GM19372 (cell line): ENCODE data around the gene MAGOHB.
"Not testable (repeated sequence)": the region's sequence is repeated elsewhere in the genome, so short reads cannot be mapped to it uniquely, and the experiment has no call there.

Source experiments
- ATAC-seq: cut with Tn5 transposase; IDR thresholded peaks from one replicate; pipeline ENCODE4 v1.9.1; 2021; ENCODE audit warnings: mild to moderate bottlenecking, low read depth, moderate library complexity; ENCODE audit not compliant: unreplicated experiment

Gene MAGOHB

DNA sequence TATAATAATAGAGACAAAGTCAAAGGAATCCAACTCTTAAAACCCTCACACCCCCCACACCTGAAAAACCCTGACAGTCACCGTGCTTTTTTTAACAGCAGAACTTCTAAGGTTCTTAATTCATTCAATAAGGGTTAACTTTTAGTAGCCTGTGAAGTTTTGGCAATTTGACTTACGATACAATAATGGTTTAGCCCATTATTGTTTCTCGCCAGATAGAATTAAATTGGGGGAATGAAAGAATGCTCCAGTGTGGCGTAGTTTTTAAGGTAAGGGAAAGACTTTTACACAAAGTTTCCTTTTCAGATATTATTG, 604 bp upstream of the MAGOHB start:
- no peak for ATAC-seq

DNA sequence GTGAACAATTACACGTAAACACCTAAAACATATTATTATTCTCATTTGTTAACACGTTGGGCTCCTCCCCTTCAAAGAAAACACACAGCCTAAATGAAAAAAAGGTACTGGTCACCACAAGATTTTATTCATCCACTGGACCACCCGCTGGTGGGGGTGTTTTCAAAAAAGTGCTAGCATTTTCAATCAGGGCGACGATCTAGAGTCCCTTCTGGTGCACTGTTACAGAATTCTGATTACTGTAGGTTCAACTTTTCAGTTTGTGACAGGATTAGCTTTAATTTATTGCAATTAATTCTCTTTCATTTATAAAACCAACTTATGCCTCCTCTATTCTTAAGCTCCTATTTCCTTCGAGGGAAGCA, 443 bp downstream of the MAGOHB start:
- ATAC-seq = no peak

GRCh38 chr12:10612110-10612509, 1.3 kb downstream of the MAGOHB start:
- no peak for ATAC-seq

DNA sequence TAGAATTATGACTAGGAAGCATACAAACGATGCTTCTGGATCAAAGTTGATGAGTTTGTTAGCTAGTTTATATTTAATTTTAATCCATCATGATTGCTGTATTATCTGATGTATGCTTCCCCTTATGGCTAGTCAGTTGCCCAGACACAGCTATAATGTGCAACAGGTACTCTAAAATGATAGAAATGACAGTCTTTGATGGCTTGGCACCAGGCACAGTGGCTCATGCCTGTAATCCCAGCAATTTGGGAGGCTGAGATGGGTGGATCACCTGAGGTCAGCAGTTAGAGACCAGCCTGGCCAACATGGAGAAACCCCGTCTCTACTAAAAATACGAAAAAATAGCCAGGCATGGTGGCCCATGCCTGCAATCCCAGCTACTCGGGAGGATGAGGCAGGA, 2.2 kb downstream of the MAGOHB start:
- not testable (repeated sequence) for ATAC-seq

GRCh38 chr12:10610188-10610587, 3.2 kb downstream of the MAGOHB start:
- ATAC-seq = no peak

DNA sequence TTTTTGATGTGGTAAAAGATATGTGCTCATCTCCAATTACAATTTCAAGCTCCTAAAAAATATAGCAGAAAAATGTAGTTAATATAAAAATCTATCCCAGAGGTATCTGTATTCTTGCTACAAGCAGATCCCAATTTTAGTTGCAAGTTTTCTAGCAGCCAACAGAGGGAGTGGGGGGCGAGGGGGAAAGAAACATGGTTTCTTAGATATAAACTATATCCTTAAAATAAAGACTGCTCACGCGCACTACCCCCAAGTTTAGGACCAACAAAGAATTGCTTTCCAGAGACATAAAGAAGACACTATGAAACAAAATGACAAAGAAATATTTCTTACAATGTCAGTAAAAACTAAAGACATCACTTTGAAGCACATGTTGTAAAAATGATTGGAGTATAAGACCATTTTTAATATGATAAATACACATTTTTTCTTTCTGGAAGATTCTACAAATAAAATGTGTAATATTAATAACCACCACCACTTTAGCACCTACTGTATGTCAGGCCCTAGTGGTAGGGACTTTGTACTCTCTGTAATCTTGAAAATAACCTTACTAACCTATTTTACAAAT, 5.4 kb downstream of the MAGOHB start:
- no peak for ATAC-seq

DNA sequence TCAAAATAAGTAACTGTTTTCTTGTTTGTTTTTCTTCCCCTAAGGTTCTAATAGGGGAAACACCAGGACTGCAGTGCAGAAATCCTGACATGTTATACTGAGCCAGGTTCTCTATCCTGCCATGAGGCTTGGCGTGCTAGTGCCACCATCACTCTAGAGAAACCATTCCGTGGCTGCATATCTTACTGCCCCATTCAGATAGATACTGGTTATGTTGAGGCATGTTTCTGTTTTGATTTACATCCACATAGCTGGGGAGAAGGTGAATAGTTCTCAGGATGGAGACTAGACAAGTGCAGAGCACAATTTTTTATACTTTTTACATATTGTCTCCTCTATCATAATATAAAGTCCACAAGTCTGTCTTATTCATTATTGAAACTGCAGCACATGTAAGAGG, 11.5 kb downstream of the MAGOHB start:
- no peak for ATAC-seq

DNA sequence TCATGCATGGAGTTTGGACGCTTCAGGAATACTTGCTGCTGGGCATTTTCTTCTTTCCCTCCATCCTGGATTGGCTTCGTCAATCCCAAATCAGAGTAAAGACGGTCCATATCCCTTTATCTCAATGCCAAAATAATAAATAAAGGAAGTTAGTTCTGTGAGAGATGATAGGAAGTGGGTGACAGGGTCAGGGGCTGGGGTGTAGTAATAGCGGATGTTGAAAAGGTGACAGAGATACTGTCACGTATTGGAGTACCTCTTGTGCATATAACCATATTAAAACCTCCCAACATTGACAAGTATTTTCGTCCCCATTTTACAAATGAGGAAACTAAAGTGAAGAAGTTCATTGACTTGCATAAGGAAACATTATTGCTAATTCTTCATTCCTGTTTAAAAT, 12.4 kb downstream of the MAGOHB start:
- ATAC-seq = no peak

- ATAC-seq = no peak
These were observed 17.5 kb downstream of the MAGOHB start for GRCh38 chr12:10595881-10596280.

DNA sequence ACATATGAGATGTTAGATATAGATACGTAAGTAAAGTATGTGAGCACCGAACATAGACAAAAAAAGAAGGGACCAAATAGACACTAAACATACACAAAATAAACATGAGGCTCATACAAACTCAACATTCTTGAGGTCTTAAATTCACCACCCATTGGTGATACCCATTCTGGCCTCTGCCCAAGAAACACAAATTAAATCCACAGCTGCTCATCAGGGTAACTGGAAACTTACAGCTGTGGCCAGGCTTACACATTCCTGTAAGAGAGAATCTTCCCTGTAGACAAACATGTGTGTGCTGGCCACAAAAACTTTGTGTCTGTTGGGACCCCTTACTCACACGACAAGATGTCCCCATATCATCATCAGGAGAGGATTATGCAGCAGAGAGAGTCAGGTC, 22.4 kb downstream of the MAGOHB start:
- ATAC-seq = no peak

DNA sequence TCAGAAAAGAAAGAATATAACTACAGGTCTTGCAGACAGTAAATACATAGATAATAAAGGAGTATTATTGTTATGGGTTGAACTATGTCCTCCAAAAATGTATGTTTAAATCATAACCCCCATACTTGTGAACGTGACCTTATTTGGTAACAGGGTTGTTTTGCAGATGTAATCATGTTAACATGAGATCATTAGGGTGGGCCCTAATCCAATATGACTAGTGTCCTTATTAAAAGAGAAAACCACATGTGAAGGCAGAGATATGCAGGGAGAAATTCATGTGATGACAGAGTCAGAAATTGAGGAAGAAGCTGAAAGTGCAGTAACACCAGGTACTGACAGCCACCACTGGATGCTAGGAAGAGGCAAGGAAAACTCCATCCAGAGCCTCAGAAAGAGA, 29.0 kb downstream of the MAGOHB start:
- no peak for ATAC-seq

- no peak for ATAC-seq
These were observed 30.7 kb downstream of the MAGOHB start for GRCh38 chr12:10582704-10583103.

- not testable (repeated sequence) for ATAC-seq
These were observed 31.3 kb downstream of the MAGOHB start for GRCh38 chr12:10582133-10582532.

DNA sequence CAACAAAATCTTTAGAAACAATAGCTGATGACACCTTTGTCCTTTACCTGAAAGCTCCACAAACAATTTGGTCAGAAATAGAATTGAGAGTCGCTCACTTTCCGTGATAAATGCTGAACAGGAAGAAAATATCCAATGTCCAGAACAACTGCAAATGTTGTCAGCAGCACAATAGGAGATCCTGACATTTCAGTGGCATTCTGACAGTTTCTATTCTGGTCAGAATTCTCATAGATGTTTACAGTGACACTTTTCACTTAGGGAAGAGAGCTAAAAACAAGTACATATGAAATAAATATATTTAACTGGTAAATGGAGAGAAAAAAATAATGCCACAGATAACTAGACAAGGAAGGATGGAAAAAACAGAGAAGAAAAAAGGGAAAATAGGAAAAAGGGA, 39.1 kb downstream of the MAGOHB start:
- ATAC-seq = no peak

GRCh38 chr12:10572021-10572490, 41.4 kb downstream of the MAGOHB start:
- ATAC-seq = not testable (repeated sequence)

DNA sequence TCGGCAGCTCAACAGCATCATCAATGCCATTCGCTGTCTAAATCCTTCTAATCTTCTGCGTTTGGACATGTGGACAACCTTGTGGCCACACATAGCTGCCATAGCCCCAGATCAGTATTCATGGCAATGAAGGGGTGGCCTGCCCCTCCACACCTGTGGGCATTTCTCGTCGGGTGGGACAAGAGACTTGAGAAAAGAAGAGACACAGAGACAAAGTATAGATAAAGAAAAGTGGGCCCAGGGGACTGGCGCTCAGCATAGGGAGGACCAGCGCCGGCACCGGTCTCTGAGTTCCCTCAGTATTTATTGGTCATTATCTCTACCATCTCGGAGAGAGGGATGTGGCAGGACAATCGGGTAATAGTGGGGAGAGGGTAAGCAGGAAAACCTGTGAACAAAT, 42.3 kb downstream of the MAGOHB start:
- no peak for ATAC-seq

DNA sequence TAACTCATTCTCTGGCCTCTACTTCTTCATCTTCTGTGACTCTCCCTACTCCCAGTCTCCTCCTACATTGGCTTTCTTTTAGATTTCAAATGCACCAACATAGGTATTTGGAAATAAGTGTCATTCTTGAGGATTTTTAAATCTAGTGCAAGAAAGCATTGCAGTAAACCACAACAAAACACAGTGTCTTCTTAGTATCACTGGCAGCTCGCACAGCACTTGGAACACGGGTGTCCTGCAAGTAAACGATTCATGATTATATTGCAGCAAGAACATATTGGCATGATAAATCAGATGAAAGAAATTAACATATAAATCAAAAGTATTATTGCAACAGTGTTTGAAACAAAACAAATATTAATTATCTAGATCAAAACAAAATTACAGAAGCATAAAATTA, 45.6 kb downstream of the MAGOHB start:
- ATAC-seq = no peak

DNA sequence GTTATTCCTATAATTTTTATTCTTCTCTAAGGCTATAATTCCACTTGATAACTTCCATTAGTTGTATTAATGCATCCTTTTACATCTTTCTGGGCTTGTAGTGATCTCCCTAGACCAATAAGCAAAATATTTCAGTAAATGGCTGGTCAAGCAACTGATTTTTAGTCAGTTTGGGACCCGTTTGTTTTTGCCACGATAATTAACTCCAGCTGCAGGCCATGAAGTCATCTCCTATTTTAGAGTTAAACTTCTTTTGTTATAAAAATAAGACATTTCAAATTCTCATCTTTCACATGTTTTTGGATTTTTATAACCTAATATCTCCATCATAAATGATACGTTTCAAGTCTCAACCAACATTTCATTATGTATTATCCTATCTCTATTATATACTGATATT, 49.4 kb downstream of the MAGOHB start:
- ATAC-seq = no peak

- no peak for ATAC-seq
These were observed 50.4 kb downstream of the MAGOHB start for GRCh38 chr12:10563002-10563401.

GRCh38 chr12:10562306-10562933, 51.0 kb downstream of the MAGOHB start:
- no peak for ATAC-seq

GRCh38 chr12:10559244-10559643, 54.2 kb downstream of the MAGOHB start:
- no peak for ATAC-seq

GRCh38 chr12:10558789-10559188, 54.6 kb downstream of the MAGOHB start:
- ATAC-seq = no peak

DNA sequence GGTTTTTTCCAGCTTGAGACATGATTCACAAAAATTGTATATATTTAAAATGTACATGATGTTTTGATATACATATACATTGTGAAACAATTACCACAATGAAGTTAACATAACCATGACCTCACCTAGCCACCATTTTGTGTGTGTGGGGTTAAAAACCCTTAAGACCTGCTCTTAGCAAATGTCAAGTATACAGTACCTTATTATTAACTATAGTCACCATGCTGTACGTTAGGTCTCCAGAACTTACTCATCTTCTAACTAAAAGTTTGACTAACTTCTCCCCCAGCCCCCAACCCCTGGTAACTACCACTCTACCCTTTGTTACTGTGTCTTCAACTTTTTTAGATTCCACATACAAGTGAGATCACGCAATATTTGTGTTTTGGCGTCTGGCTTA, 55.1 kb downstream of the MAGOHB start:
- ATAC-seq = no peak
